ENCODE results near the gene SQSTM1. TPM values are rescaled to one million over a fixed set of nuclear protein-coding genes. Genes with fewer than 3 reads are reported as not detected.

The SQSTM1 gene
- total and polyA plus RNA-seq, 9 of the 15 experiments (the other 6 are each of a cell fraction or from before 2014, with no cell fraction given), result 5.6 to 148 (median 64.0) TPM

- TF ChIP-seq NEUROD1 (IDR thresholded peaks at IDR 0.05; ENCODE audit: borderline replicate concordance, low read depth, low read length, partially characterized antibody) (peak; percentile 92), SMAD1 (IDR thresholded peaks at IDR 0.05; ENCODE audit: low read depth, low read length, partially characterized antibody) (peak; percentile 95), ETV5 (CRISPR knock-in tag; IDR thresholded peaks at IDR 0.05; ENCODE audit: low read depth) (peak; percentile 87), FIP1L1 (IDR thresholded peaks at IDR 0.05; ENCODE audit: low read depth, low read length, poor library complexity, severe bottlenecking) (peak; percentile 93), MED1 (CRISPR knock-in tag; IDR thresholded peaks at IDR 0.05; ENCODE audit: borderline replicate concordance) (no peak), CREB3L1 (IDR thresholded peaks at IDR 0.05; ENCODE audit: borderline replicate concordance, low read depth) (no peak; the same call in 1 of the 2 replicates), ZNF311 (CRISPR knock-in tag; IDR thresholded peaks at IDR 0.05) (peak; percentile 75; the same call in 1 of the 2 replicates), ERF (CRISPR knock-in tag; IDR thresholded peaks at IDR 0.05) (peak; percentile 17; the same call in 1 of the 2 replicates), MYC (IDR thresholded peaks at IDR 0.05; ENCODE audit: low read depth, low read length) (peak; percentile 64), MYC (CRISPR knock-in tag; IDR thresholded peaks at IDR 0.05; ENCODE audit: borderline replicate concordance, low read depth) (peak; percentile 81; the same call in 1 of the 2 replicates), ELF4 (CRISPR knock-in tag; IDR thresholded peaks at IDR 0.05) (no peak), ZNF280A (IDR thresholded peaks at IDR 0.05; ENCODE audit: low read depth, partially characterized antibody) (no peak), RBM25 (IDR thresholded peaks at IDR 0.05; ENCODE audit: low read depth, low read length, severe bottlenecking) (no peak), SOX6 (IDR thresholded peaks at IDR 0.05) (no peak), CBX1 (IDR thresholded peaks at IDR 0.05; ENCODE audit: low read depth) (peak; percentile 61; the same call in 1 of the 2 replicates), ARID2 (IDR thresholded peaks at IDR 0.05) (no peak), DPF2 (IDR thresholded peaks at IDR 0.05) (peak; percentile 79), E2F4 (CRISPR knock-in tag; IDR thresholded peaks at IDR 0.05; ENCODE audit: low read depth) (peak; percentile 22; the same call in 1 of the 2 replicates), CREM (IDR thresholded peaks at IDR 0.05; ENCODE audit: low read depth) (peak; percentile 63), YBX1 (IDR thresholded peaks at IDR 0.05) (no peak)
These were observed at the start of gene SQSTM1 (continued) for GRCh38 chr5:179820483-179821297.

All from K562 (cell line).